Muscle of arm (tissue), 14 donors: ENCODE measurements around the gene VSX2. TPM values are rescaled to one million over a fixed set of nuclear protein-coding genes. Genes with fewer than 3 reads are reported as not detected.

Source experiments
- DNase-seq: peaks from one replicate; pipeline ENCODE4 v3.0.0-alpha.2; 2013
- long read RNA-seq, 11 donors: transcript quantifications; one replicate each; lab custom pipeline, GENCODE V29; 2026
- polyA plus RNA-seq, 12 donors: library from polyadenylated mRNA; unstranded; fragments of 120-200 nt; gene quantifications; one replicate each; pipeline ENCODE4 v1.2.1, GENCODE V29; 2013; ENCODE audit not compliant: insufficient read length in 12 of 12

VSX2 gene
- polyA plus RNA-seq = not detected
- long read RNA-seq, donor 1 = 0 reads
- long read RNA-seq, donor 2 = 0 reads
- long read RNA-seq, donor 3 = 0 reads
- long read RNA-seq, donor 4 = 0 reads
- long read RNA-seq, donor 5 = 0 reads
- long read RNA-seq, donor 6 = 0 reads
- long read RNA-seq, donor 7 = 0 reads
- long read RNA-seq, donor 8 = 0 reads
- long read RNA-seq, donor 9 = 0 reads
- long read RNA-seq, donor 10 = 0 reads
- long read RNA-seq, donor 11 = 0 reads

GRCh38 chr14:74238974-74239847 lies at the start of gene VSX2:
TSS of gene VSX2 (plus strand) at chr14:74239449. CDS start at chr14:74239562, 113 bp downstream.
- DNase-seq = no peak

DNA sequence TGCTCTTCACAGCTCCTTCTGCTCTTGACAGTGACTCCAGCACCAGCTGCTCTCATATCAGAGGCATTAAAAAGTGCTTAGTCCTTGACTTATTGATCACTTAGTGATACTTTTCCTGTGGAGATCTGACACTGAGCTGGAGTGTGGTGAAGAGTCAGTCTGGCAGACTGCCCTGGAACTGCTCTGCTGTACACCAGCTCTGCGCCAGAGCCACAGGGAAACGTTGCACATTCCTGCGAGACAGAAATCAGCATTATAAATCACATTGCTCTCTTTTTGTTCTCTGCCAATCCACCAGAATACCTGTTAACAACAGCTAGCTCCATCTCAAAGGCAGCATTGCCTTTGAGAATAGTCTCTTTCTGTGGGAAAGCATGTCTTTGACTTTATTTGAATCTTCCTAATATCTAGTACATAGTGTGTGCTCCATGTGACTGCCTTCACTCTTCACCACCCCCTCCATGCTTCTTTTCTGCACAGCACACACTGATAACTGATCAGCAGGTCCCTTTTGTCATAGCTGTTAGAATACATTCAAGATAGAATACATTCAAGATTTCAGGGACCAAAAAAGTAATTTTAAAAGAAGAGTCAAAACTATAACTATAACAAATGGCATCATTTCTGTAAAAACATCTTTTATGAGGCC lies 48.2 kb upstream of the VSX2 start:
- no peak for DNase-seq

- no peak for DNase-seq
Measured at GRCh38 chr14:74194506-74195274, 44.6 kb upstream of the VSX2 start.

DNA sequence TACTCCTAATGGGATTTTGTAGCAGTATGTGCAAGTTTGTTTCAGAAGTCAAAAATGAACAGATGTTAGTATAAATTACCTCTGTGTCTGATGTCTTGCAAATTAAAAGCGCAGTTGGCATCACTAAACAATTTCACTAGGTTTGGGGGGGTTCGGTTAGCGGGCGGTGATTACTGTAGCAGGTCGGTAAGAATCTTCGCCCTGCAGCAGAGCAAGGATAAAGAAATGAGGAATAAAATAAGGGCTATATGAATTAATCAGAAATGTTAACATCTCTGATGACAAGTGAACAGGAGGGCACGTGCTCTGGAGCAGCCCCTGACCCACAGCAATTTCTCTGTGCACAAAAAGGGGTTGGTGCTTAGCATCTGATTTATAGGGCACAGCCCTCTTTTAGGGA lies 43.6 kb upstream of the VSX2 start:
- no peak for DNase-seq

DNA sequence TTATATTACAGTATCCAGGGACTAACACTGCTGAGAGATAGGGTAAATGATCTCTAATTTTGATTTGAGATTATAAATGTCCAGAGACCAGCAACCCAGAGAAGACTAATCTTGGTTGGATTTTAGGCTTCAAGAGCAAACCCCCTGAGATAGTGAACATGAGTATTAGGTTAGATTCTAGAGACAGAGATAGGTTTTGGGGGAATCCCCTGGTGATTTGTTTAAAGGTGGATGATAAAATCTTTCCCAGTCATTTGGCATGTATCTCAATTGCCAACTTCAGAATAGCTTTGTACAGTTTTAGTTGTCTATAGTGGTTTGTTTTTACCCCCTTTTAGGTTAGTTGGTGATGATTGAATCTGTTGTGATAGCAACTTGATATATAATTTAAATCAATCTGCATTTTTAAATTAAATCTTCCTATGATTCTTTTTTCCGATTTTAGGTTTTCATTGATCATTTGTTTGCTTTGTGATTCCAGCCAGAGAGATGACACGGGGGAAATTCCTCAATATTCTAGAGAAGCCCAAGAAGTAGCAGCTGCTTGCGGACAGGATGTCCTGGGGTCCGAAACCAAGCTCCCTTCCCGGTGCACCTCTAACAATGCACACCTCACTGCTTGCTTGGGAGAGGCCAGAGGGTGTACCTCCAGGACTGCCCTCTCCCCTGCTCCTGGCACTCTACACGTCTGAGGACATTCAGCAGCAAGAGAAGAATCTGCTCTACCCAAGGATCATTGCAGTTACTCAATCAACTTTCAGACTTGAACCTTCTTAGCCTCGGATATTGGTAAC lies 40.6 kb upstream of the VSX2 start:
- DNase-seq = no peak

DNA sequence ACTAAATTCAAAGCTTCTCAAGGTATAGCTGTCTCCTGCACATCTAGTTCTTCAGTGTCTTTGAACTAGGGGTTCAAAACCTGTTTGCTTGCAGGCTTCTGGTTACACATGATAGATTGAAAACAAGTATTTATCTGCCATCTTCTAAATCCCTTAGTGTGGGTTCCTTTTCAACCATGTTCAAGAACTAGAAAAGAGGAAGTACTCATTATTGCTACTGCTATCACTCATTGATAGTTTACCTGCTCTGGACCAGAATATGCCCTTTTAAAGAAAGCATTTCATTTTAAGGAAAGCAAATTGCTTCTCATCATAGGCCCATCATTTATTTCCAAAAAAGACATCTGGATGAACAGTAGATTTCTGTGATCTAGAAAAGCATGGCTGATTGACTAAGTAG lies 37.1 kb upstream of the VSX2 start:
- no peak for DNase-seq

DNA sequence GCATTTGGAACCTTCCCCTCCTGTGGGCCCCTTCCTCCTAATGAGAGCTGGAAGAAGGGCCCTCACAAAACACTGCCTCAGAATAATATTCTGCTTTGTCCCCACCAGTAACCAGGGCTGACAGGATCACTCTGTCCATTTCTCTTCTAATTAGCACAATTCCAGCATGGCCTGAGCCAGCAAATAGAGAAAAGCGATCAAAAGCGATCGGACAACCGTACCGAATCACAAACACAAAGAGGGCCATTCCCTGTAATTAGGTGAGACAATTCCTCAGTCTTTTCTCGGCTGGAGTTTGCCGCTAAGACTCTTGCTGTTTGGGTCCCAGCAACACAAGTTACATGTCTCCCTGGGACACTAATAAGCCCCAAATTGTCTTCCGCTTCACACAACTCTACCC lies 35.6 kb upstream of the VSX2 start:
- DNase-seq = no peak

DNA sequence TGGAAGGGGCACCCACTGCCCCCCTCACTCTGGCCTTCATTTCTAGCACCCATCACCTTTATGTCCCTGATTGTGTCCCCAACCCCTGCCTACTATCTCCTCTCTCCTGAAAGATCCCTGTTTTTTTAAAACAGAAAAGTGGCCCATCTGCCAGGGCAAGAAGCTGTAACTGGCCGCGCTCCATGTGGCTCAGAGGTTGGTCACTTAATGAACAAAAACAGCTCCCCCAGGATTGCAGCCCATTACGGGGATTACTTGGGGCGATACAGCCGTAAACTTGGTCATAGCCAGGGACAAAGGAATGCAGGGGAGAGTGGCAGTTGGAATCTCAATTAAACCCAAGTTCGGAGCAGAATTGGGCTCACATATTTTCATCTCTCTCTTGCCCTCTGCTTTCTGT lies 34.8 kb upstream of the VSX2 start:
- DNase-seq = no peak

GRCh38 chr14:74205882-74206281 lies 33.4 kb upstream of the VSX2 start:
- no peak for DNase-seq

DNA sequence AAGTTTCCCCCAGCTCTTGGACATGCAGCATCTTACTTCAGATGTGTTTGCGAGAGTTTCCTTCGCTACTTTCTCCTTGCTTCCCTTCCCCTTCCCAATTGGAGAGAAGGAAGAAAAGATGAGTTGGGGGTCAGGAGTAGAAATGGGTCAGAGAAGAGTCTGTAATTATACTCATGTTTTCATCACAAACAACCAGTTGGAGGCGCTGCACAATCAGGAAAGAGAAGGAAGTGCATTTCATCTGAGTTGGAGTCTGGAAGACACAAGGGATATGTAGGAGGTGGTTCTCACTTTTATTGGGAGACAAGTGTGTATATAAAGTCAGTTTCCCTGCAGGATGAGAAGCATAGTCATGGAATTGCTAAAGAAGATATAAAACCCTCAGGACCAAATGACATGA lies 31.3 kb upstream of the VSX2 start:
- DNase-seq = no peak

DNA sequence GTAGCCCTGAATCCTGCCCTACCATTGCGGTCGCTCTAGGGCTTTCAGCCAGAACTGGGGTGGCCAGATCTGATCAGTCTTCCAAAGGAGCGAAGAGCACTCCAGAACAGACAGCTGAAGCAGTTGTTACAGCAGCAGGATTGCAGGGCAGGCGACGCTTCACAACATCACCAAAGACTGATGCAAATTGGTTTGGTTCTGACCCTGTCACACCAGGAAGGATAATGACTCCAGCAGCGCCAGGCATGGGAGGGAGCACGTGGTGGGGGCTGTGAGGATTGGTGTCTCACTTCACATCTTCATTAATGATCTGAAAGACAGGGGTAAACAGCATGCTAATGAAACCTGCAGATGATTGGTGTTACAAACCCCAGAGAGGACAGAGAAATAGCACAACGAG lies 30.6 kb upstream of the VSX2 start:
- no peak for DNase-seq

GRCh38 chr14:74211945-74212580 lies 27.2 kb upstream of the VSX2 start:
- DNase-seq = no peak

GRCh38 chr14:74213907-74214803 lies 25.1 kb upstream of the VSX2 start:
- no peak for DNase-seq

DNA sequence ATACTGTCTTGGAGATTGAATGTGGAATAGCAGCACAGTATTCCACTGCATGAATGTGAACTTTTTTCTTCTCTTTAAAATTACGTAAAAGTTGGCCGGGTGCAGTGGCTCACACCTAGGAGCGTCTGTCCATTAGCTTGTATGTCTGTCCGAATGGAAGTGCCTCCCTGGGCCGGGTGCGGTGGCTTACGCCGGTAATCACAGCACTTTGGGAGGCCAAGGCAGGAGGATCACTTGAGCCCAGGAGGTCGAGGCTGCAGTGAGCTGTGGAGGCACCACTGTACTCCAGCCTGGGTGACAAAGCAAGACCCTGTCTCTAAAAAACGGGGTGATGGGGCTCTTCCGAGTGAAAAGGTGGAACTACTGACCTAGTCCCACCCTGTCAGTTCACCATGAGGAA lies 22.6 kb upstream of the VSX2 start:
- DNase-seq = no peak

DNA sequence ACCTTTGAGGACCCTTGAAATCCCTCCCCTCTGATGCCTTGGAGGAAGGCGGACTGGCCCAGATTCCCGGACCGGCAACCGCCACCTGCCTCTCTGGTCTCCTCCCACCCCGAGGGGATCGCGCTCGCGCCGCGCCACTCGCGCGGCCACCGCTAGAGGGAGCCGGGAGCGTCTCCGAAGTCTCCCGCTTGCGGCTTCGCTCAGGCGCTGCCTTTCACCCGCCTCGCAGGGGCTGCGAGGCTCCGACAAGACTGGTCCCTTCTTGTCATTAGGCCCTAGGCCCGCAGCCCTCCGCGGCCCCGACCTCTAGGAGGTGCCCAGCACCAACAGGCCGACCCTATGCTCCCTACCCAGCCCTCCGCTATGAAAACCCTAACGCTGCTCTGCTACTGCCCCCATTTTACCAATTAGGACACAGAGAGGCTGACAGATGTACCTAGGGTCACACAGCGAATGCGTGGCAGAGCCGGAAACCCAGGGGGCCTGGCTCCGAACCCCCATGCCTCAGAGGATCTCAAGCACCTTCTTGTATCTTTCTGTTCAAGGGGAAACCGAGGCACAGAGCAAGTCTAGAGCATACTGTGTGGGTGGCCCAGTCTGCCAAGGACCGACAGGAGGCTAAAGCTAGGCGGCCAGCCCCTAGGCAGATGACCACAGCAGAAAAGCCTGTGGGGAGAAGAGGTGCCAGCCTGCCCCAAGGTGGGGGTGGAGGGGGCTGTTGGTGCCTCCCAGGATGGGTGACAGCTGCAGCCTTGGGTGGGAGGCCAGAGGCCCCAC lies 21.4 kb upstream of the VSX2 start:
- peak; percentile 55 for DNase-seq

DNA sequence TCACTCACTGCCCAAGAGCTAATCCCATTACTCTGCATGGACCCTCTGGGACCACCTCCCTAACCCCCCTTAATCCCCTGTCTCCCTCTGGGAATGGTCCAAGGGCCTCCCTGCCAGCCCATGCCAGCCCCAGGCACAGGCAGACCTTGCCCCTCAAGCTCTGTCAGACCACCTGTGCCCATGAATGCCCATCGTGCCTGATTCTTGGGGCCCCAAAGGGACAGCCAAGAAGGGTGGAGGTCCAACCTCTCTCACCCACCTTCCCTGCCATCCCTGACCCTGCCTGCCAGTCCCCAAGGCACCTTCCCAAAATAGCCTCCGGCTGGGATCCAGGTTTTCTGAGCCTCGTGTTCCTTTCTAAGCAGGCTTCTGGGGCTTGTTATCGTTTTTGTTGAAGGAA lies 20.8 kb upstream of the VSX2 start:
- no peak for DNase-seq

DNA sequence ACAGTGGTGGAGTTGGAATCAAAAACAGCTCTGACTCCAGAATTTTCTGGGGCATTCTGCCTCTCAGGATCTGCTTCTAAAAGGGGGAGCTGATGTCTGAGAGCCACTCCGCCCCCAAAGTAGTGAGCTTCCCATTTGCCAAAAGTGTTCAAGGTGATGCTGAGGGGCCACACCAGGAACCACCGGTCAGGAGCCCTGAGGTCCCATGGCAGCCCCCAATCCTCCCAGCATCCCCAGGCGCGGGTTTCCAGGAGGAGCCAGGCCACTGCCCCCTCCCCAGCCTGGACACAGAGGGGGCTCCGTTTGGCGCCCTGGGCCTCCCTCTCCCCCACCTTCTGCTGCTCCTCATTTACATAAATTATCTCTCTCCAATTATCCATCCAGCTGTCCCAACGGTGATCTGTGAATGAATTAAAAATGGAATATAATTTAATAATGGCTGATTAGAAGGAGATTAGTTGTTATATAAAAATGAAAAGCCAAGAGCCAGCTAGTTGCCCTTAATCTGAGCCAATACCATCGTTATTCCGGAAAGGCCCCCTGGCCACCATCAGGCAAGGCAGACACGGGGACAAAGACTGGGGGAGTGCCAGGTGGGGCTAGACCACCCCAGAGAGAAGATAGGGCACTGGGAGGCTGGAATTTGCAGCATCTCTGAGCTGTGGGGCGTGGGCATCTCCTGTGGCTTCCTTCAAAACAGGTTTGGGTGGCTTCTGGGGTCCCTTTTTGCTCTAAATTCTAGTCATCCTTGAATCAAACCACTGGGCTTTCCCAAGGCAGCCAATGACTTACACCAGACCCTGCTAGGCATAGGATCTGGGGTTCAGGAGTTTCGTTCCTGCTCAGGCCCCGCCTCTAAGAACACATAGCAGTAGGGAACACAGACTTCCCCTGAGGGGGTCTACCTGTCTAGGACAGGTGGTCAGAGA lies 19.7 kb upstream of the VSX2 start:
- DNase-seq = no peak

DNA sequence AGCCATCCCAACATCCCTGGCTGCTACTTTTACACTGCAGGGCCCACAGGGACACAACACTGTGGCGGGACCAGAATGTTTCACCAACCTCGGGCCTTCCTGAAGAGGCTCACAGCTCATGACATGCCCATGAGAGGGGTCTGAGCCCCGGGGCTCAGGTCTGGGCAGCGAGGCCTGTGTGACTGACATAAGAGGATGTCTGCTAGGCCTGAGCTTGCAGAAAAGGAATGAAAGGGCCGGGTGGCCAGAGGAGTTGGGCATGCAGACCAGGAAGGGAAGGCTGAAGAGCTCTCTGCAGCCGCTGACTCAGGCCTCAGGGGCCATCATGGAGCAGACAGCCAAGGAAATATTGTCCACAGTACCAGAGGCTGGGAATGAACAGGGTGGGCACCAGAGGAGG lies 18.3 kb upstream of the VSX2 start:
- DNase-seq = no peak
